ENCODE measurements around the gene RPS14. TPM values are rescaled to one million over a fixed set of nuclear protein-coding genes. Genes with fewer than 3 reads are reported as not detected.

The RPS14 gene
- total and polyA plus RNA-seq, 2 of the 8 experiments (the other 6 are each of a cell fraction or from before 2014, with no cell fraction given) = 2,548 to 6,423 TPM

- Histone ChIP-seq H2AK5ac (ENCODE audit: low read depth, low read length) (no peak overlapping the region), H3K23me2 (ENCODE audit: low read depth, low read length) (no peaks in the 10 kb centered on the region; the same call in 1 of the 2 replicates), H3K4me1 (replicated peaks in 1 of 4; ENCODE audit: control insufficient read depth in 3 of 4, insufficient read depth in 4 of 4, low read length in 3 of 4) (peaks cover 21 to 36% (median 35%) of the 10 kb centered on the region in 4 experiments), H3K56ac (replicated peaks; ENCODE audit: insufficient read length, low read depth, low read length) (no peak overlapping the region), H4K91ac (replicated peaks; ENCODE audit: insufficient read length, low read length) (peak overlapping the region; percentile 20), H3K79me2 (ENCODE audit: control insufficient read depth in 1 of 2, insufficient read depth in 2 of 2, low read length in 2 of 2) (peaks cover 22 to 84% of the 10 kb centered on the region in 2 experiments), H2BK15ac (ENCODE audit: low read length) (peak overlapping the region; percentile 36; the same call in 1 of the 2 replicates), H3K4ac (replicated peaks; ENCODE audit: insufficient read length, low read depth, low read length) (no peak overlapping the region), H3K27me3 (replicated peaks in 1 of 4; ENCODE audit: control insufficient read depth in 3 of 4, extremely low read depth in 1 of 4, insufficient read depth in 3 of 4, low read length in 3 of 4) (no peaks in the 10 kb centered on the region), H3K18ac (ENCODE audit: extremely low read depth, low read length) (no peak overlapping the region), H2BK120ac (replicated peaks; ENCODE audit: low read depth, low read length) (no peak overlapping the region), H4K8ac (ENCODE audit: extremely low read depth, insufficient read depth, low read length) (no peak overlapping the region), H3K4me2 (ENCODE audit: insufficient read depth in 1 of 2, low read depth in 2 of 2, low read length in 2 of 2) (no peak overlapping the region), H3K36me3 (ENCODE audit: control insufficient read depth in 2 of 4, insufficient read depth in 4 of 4, low read length in 3 of 4) (peaks cover 0 to 4% (median 0%) of the 10 kb centered on the region in 4 experiments; a peak in 1 of 8 replicates), H3K79me1 (ENCODE audit: low read depth, low read length) (peaks cover 31% of the 10 kb centered on the region), H2BK20ac (ENCODE audit: low read length) (no peak overlapping the region), H3K14ac (ENCODE audit: insufficient read length) (no peak overlapping the region), H2BK12ac (ENCODE audit: low read depth, low read length) (no peak overlapping the region), H4K20me1 (replicated peaks in 1 of 2; ENCODE audit: control insufficient read depth in 1 of 2, insufficient read depth in 2 of 2, low read length in 2 of 2) (peaks cover 10 to 25% of the 10 kb centered on the region in 2 experiments), H3K23ac (ENCODE audit: insufficient read length) (no peak overlapping the region), H4K5ac (ENCODE audit: insufficient read length, low read depth, low read length) (no peak overlapping the region), H3K9ac (replicated peaks in 1 of 4; ENCODE audit: extremely low read depth in 1 of 4, low read depth in 3 of 4, low read length in 3 of 4) (no peak overlapping the region), H3K4me3 (ENCODE audit: extremely low read depth in 1 of 4, insufficient read depth in 2 of 4, low read depth in 3 of 4, low read length in 4 of 4) (no peak overlapping the region), H3K9me3 (ENCODE audit: insufficient read depth in 2 of 2, low read depth in 1 of 2, low read length in 1 of 2) (no peaks in the 10 kb centered on the region), H3K27ac (ENCODE audit: low read depth, low read length) (peak overlapping the region; percentile 60; the same call in 1 of the 2 replicates), H2BK5ac (ENCODE audit: low read depth, low read length) (0 out of 2 replicates have a peak overlapping the region, but pooled peaks have one; percentile 62), H2AFZ (ENCODE audit: low read length) (no peak overlapping the region)
- POLR2A ChIA-PET (ENCODE audit: partially characterized antibody) = interaction anchor here (0.7 to 1.5 kb wide), 6 partner anchors 19 to 1180 kb away, joined by 3 to 4 read pairs (median 3); partner anchors contain the start of gene RPS14
- FAIRE-seq = no peak
- CTCF ChIA-PET (ENCODE audit: partially characterized antibody) = interaction anchor here (0.7 to 32.0 kb wide), 9 partner anchors 0 to 67 kb away, joined by 3 to 571 read pairs (median 7); partner anchors contain the start of gene NDST1
- no peak for TF ChIP-seq FOSL1 (IDR thresholded peaks at IDR 0.05; ENCODE audit: insufficient read depth, low read depth, low read length)
- 86% methylated on average over 6 of the region's 6 CpGs; no CpG with 5 or more reads in 1 of the 2 experiments for WGBS, 2 experiments (ENCODE audit: extremely low coverage in 1 of 2, insufficient coverage in 1 of 2, insufficient read length in 1 of 2, insufficient replicate concordance in 2 of 2, low coverage in 1 of 2, low lambda C conversion rate in 2 of 2, missing lambda C conversion rate in 1 of 2)
- DNase-seq (ENCODE audit: low read depth in 1 of 2, low spot score in 2 of 2) = no peak
Measured at GRCh38 chr5:150492621-150493020, 43.1 kb upstream of the RPS14 start.
